Osteoblast (primary cell): ENCODE measurements around the gene UBP1. TPM values are rescaled to one million over a fixed set of nuclear protein-coding genes. Genes with fewer than 3 reads are reported as not detected.
"Not testable (repeated sequence)": the region's sequence is repeated elsewhere in the genome, so short reads cannot be mapped to it uniquely, and the experiment has no call there.

Experiments
- DNase-seq: peaks from one replicate; pipeline ENCODE4 v3.0.0; 2011; ENCODE audit warnings: low spot score, mixed read lengths; ENCODE audit not compliant: insufficient read length; ENCODE audit errors: missing footprints
- H2AFZ ChIP-seq: 2 replicates; pipeline ENCODE4 v1.6.0; 2011; ENCODE audit warnings: mild to moderate bottlenecking, low read length
- H3K27ac ChIP-seq: 2 replicates; pipeline ENCODE4 v1.5.1; 2011; ENCODE audit warnings: mild to moderate bottlenecking, low read depth, low read length, moderate library complexity
- H3K27me3 ChIP-seq: 2 replicates; pipeline ENCODE4 v1.6.0; 2012; ENCODE audit warnings: mild to moderate bottlenecking, control low read depth, inconsistent platforms, low read length, moderate library complexity; ENCODE audit not compliant: insufficient read depth
- H3K36me3 ChIP-seq: 2 replicates; pipeline ENCODE4 v1.5.1; 2011; ENCODE audit warnings: mild to moderate bottlenecking, low read length, control low read depth, moderate library complexity; ENCODE audit not compliant: insufficient read depth
- H3K4me1 ChIP-seq: 2 replicates; pipeline ENCODE4 v1.5.1; 2011; ENCODE audit warnings: mild to moderate bottlenecking, low read length, control low read depth, moderate library complexity; ENCODE audit not compliant: insufficient read depth
- H3K4me2 ChIP-seq: 2 replicates; pipeline ENCODE4 v1.6.0; 2011; ENCODE audit warnings: mild to moderate bottlenecking, low read length; ENCODE audit not compliant: insufficient read depth
- H3K4me3 ChIP-seq: fragments of 200-600 bp; sonication (generic); 3 replicates; pipeline ENCODE4 v1.5.1; 2012; ENCODE audit warnings: mild to moderate bottlenecking, low read length, inconsistent platforms; ENCODE audit not compliant: insufficient read depth
- H3K79me2 ChIP-seq: 2 replicates; pipeline ENCODE4 v1.6.0; 2012; ENCODE audit warnings: mild to moderate bottlenecking, low read length, control low read depth, inconsistent platforms; ENCODE audit not compliant: insufficient read depth
- H3K9me3 ChIP-seq: 2 replicates; pipeline ENCODE4 v1.5.1; 2011; ENCODE audit warnings: low read depth, low read length, control low read depth
- H4K20me1 ChIP-seq: 2 replicates; pipeline ENCODE4 v1.6.0; 2012; ENCODE audit warnings: mild to moderate bottlenecking, low read length, control low read depth; ENCODE audit not compliant: insufficient read depth
- CTCF ChIP-seq: IDR thresholded peaks from 2 replicates; pipeline ENCODE4 v1.5.1; 2011; ENCODE audit warnings: mild to moderate bottlenecking, low read depth, low read length, moderate library complexity; ENCODE audit errors: extremely low read depth
- total RNA-seq: library from RNA; depleted of rRNA; stranded (reverse); fragments of >200 nt; gene quantifications from 2 replicates; pipeline ENCODE4 v1.2.3, GENCODE V29; 2012

Gene UBP1
- total RNA-seq, 1 donor, result 77.4 TPM

- Histone ChIP-seq H2AFZ (no peak overlapping the region), H3K27me3 (no peaks in the 10 kb centered on the region), H3K4me3 (no peak overlapping the region), H3K9me3 (no peaks in the 10 kb centered on the region), H3K79me2 (no peaks in the 10 kb centered on the region), H4K20me1 (no peaks in the 10 kb centered on the region), H3K4me2 (no peak overlapping the region), H3K27ac (no peak overlapping the region), H3K4me1 (no peaks in the 10 kb centered on the region), H3K36me3 (no peaks in the 10 kb centered on the region)
- DNase-seq, result no peak
- no peak for TF ChIP-seq CTCF
Observed at GRCh38 chr3:33458446-33458845, 18.2 kb upstream of the UBP1 start.

GRCh38 chr3:33456756-33457155 lies 16.6 kb upstream of the UBP1 start:
- Histone ChIP-seq H3K27me3 (no peaks in the 10 kb centered on the region), H3K36me3 (no peaks in the 10 kb centered on the region), H3K79me2 (no peaks in the 10 kb centered on the region), H3K4me1 (no peaks in the 10 kb centered on the region), H4K20me1 (no peaks in the 10 kb centered on the region), H3K27ac (no peak overlapping the region), H3K4me2 (no peak overlapping the region), H3K4me3 (no peak overlapping the region), H2AFZ (no peak overlapping the region), H3K9me3 (no peaks in the 10 kb centered on the region)
- DNase-seq, result no peak
- TF ChIP-seq CTCF, result no peak

- Histone ChIP-seq H3K4me1 (no peaks in the 10 kb centered on the region), H3K4me2 (no peak overlapping the region), H3K4me3 (no peak overlapping the region), H3K27me3 (no peaks in the 10 kb centered on the region), H2AFZ (no peak overlapping the region), H3K79me2 (no peaks in the 10 kb centered on the region), H4K20me1 (no peaks in the 10 kb centered on the region), H3K27ac (no peak overlapping the region), H3K9me3 (no peaks in the 10 kb centered on the region), H3K36me3 (no peaks in the 10 kb centered on the region)
- no peak for TF ChIP-seq CTCF
- DNase-seq, result no peak
Observed at GRCh38 chr3:33453331-33453761, 13.1 kb upstream of the UBP1 start.

GRCh38 chr3:33451994-33452393 lies 11.8 kb upstream of the UBP1 start:
- H4K20me1 ChIP-seq, H3K4me3 ChIP-seq, H3K79me2 ChIP-seq, DNase-seq, H3K27ac ChIP-seq, H3K4me2 ChIP-seq, H3K4me1 ChIP-seq, H3K36me3 ChIP-seq, H3K9me3 ChIP-seq, H3K27me3 ChIP-seq, H2AFZ ChIP-seq: not testable (repeated sequence)
